ENCODE measurements around the gene PANK4.
"Not testable (repeated sequence)": the region's sequence is repeated elsewhere in the genome, so short reads cannot be mapped to it uniquely, and the experiment has no call there.

Gene PANK4

DNA sequence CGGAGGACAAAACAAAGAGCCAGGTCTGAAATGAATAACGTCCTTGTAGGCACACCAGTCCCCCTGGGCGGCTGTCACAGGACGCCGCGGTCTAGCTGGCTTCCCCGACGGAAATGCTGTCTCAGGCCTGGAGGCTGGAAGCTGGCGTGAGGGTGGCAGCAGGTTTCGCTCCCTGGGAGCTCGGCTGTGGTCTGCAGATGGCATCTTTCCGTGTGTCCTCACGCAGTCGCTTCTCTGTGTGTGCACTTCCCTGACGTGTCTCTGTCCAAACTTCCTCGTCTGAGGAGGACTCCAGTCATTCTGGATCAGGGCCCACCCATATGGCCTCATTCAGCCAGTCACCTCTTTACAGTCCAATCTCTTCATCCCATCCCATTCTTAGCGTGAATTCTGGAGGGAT, 43.9 kb upstream of the PANK4 start:
- Histone ChIP-seq H2AFZ (no peak overlapping the region), H3K9me3 (ENCODE audit: control insufficient read depth, low read length) (no peaks in the 10 kb centered on the region), H3K9ac (no peak overlapping the region), H3K4me1 (no peaks in the 10 kb centered on the region), H3K4me2 (ENCODE audit: low read length) (no peak overlapping the region), H3K36me3 (ENCODE audit: control insufficient read depth, insufficient read depth, low read length) (no peaks in the 10 kb centered on the region), H3K27me3 (ENCODE audit: control insufficient read depth, insufficient read depth, low read length) (no peaks in the 10 kb centered on the region), H3K4me3 (ENCODE audit: low read depth, low read length) (no peak overlapping the region), H3K27ac (no peak overlapping the region), H3K79me2 (no peaks in the 10 kb centered on the region)
- TF ChIP-seq CTCF (IDR thresholded peaks at IDR 0.05) = no peak

GRCh38 chr1:2569703-2570102, 43.3 kb upstream of the PANK4 start:
- not testable (repeated sequence) for H3K27me3 ChIP-seq (ENCODE audit: control insufficient read depth, insufficient read depth, low read length); H3K36me3 ChIP-seq (ENCODE audit: control insufficient read depth, insufficient read depth, low read length); H3K9ac ChIP-seq; H3K4me3 ChIP-seq (ENCODE audit: low read depth, low read length); H2AFZ ChIP-seq; H3K27ac ChIP-seq; H3K79me2 ChIP-seq; H3K9me3 ChIP-seq (ENCODE audit: control insufficient read depth, low read length); H3K4me1 ChIP-seq; H3K4me2 ChIP-seq (ENCODE audit: low read length)

- Histone ChIP-seq H3K9me3 (ENCODE audit: control insufficient read depth, low read length) (no peaks in the 10 kb centered on the region), H3K27ac (no peak overlapping the region), H3K4me2 (ENCODE audit: low read length) (no peak overlapping the region), H3K36me3 (ENCODE audit: control insufficient read depth, insufficient read depth, low read length) (no peaks in the 10 kb centered on the region), H3K4me3 (ENCODE audit: low read depth, low read length) (no peak overlapping the region), H3K4me1 (no peaks in the 10 kb centered on the region), H3K27me3 (ENCODE audit: control insufficient read depth, insufficient read depth, low read length) (no peaks in the 10 kb centered on the region), H3K79me2 (no peaks in the 10 kb centered on the region), H3K9ac (no peak overlapping the region), H2AFZ (no peak overlapping the region)
- no peak for TF ChIP-seq CTCF (IDR thresholded peaks at IDR 0.05)
Measured at GRCh38 chr1:2569060-2569459, 42.7 kb upstream of the PANK4 start.

DNA sequence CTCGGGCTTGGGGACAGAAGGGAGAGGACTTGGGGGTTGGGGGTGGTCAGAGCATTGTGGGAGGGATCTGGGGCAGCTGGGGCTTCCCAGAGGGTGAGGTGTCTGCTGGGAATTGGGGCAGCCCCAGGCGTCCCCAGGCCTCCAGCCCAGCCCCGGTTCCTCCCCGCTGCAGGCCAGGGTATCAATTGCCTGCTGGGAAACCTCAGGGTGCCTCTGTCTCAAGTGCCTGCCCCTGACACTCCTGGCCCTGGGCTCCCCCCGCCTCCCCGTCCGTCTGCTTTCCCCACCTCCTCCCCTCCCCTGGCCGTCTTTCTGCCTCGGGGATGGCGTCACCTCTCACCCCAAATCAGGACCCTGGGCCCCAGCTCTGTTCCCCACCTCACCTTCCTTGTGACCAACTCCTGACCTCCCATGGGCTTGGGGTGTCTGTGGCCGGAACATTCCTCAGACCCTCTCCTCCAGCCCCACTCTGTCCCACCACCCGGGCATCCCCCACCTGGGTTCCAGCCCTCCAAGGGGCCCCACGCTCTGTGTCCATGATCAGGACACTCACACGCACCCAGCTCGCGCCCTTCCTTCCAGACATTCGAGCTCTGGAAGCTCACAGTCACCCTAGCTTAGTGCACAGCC, 41.9 kb upstream of the PANK4 start:
- H3K79me2 ChIP-seq; H2AFZ ChIP-seq; H3K4me2 ChIP-seq (ENCODE audit: low read length); H3K36me3 ChIP-seq (ENCODE audit: control insufficient read depth, insufficient read depth, low read length); H3K9me3 ChIP-seq (ENCODE audit: control insufficient read depth, low read length); H3K27me3 ChIP-seq (ENCODE audit: control insufficient read depth, insufficient read depth, low read length); H3K4me1 ChIP-seq; H3K4me3 ChIP-seq (ENCODE audit: low read depth, low read length); H3K9ac ChIP-seq; H3K27ac ChIP-seq: not testable (repeated sequence)

DNA sequence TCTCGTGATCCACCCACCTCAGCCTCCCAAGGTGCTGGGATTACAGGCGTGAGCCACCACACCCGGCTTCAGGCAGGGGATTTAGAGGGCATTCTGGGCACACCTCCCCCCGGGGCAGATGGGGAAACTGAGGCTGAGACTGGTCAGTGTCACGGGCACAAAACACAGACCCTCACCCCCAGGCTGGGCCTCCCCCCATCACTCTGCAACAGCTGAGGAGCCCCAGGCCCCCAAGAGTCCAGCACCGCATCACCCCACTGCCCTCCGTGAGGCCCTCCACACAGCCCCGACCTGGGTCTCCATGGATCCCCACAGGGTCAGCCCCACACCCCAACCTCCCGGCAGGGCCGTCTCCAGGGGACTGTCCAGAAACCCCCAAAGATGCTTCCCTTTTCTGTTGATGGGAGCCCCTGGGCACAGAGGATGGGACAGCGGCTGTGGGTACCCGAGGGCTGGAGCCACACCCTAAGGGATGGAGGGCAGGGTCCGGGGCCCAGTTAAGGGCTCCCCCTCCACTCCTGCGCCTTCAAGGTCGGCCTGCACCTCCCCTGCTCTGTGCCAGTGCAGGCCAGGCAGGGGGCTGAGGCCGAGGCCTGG, 40.8 kb upstream of the PANK4 start:
- H3K27ac ChIP-seq = no peak overlapping the region
- H2AFZ ChIP-seq = no peak overlapping the region
- no peak overlapping the region for H3K4me3 ChIP-seq (ENCODE audit: low read depth, low read length)
- no peak for TF ChIP-seq CTCF (IDR thresholded peaks at IDR 0.05)
- no peak overlapping the region for H3K9ac ChIP-seq
- H3K36me3 ChIP-seq (ENCODE audit: control insufficient read depth, insufficient read depth, low read length) = no peaks in the 10 kb centered on the region
- H3K9me3 ChIP-seq (ENCODE audit: control insufficient read depth, low read length) = no peaks in the 10 kb centered on the region
- H3K4me2 ChIP-seq (ENCODE audit: low read length) = no peak overlapping the region
- no peaks in the 10 kb centered on the region for H3K4me1 ChIP-seq
- H3K79me2 ChIP-seq = no peaks in the 10 kb centered on the region
- H3K27me3 ChIP-seq (ENCODE audit: control insufficient read depth, insufficient read depth, low read length) = no peaks in the 10 kb centered on the region
